Endothelial cell of umbilical vein (primary cell): Measurements from ENCODE around the gene SPDYE6.

Source experiments
- CTCF ChIP-seq, 2 donors: IDR thresholded peaks; 1 replicate in 1 of 2; 2 replicates in 1 of 2; pipeline ENCODE4 v1.5.1; 2011; ENCODE audit warnings: low read length in 2 of 2, mild to moderate bottlenecking in 2 of 2, moderate library complexity in 2 of 2, control low read depth in 1 of 2, inconsistent platforms in 1 of 2, low read depth in 1 of 2; ENCODE audit not compliant: insufficient read depth in 1 of 2; ENCODE audit errors: extremely low read depth in 1 of 2
- FOS ChIP-seq: IDR thresholded peaks from 2 replicates; pipeline ENCODE4 v1.6.1; 2011; ENCODE audit warnings: mild to moderate bottlenecking, low read length, moderate library complexity, borderline replicate concordance; ENCODE audit not compliant: insufficient read depth
- GATA2 ChIP-seq: IDR thresholded peaks from 2 replicates; pipeline ENCODE4 v1.7.0; 2011; ENCODE audit warnings: low read depth, mild to moderate bottlenecking, moderate library complexity, mixed read lengths, low read length; ENCODE audit not compliant: insufficient read length, insufficient read depth
- POLR2A ChIP-seq: IDR thresholded peaks from 2 replicates; pipeline ENCODE4 v1.6.1; 2012; ENCODE audit warnings: low read depth, mild to moderate bottlenecking, control low read depth, low read length
- POLR2AphosphoS5 ChIP-seq: IDR thresholded peaks from 2 replicates; pipeline ENCODE4 v1.6.1; 2012; ENCODE audit warnings: low read depth, mild to moderate bottlenecking, control low read depth, low read length, moderate library complexity; ENCODE audit not compliant: insufficient read depth
- TF ChIP-seq, protein P1 (sequence below): IDR thresholded peaks from 2 replicates; pipeline ENCODE4 v1.6.1; 2011; ENCODE audit not compliant: insufficient read depth, insufficient read length

DNA sequence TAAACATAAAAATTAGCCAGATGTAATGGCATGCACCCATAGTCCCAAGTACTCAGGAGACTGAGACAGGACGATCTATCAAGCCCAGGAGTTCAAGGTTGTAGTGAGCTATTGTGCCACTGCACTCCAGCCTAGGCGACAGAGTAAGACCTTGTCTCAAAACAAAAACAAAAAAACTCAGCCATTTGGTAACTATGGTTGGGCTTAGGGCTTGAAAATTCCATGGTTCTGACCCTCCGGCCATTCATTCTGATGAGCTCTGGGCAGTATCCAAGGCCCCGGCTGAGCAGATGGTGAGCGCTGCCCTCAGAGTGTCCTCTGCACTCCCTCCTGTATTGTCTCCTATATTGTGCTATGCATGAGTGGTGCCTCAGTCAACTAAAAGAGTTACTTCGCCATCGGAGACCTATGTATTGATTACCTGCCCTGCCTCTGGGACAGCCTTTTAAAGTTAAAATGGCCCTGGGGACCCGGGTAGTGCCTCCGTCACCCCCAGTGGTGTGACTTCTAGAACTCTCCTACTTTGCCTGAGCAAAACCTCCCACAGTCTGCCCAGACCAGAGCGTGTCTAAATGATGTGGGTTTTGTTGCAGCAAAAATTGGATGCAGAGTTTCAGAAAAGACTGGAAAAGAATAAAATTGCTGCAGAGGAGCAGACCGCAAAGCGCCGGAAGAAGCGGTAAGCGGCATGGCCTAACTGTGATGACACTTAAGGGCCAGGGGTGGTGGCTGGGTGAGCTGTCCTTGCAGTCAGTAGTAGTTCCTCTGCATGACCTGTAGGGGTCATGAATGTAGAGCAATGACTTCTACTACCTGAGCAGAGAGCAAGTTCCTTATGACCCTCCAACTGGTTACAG is 48.0 kb upstream of the SPDYE6 start:
- TF ChIP-seq CTCF (IDR thresholded peaks at IDR 0.05; ENCODE audit: extremely low read depth in 1 of 2, insufficient read depth in 1 of 2, low read depth in 1 of 2, low read length in 2 of 2): peak; percentile 39 to 66
- TF ChIP-seq POLR2A: no peak
- TF ChIP-seq, protein P1, sequence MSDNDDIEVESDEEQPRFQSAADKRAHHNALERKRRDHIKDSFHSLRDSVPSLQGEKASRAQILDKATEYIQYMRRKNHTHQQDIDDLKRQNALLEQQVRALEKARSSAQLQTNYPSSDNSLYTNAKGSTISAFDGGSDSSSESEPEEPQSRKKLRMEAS: no peak
- TF ChIP-seq FOS: no peak
- TF ChIP-seq POLR2AphosphoS5: no peak
- TF ChIP-seq GATA2: no peak
